A549 (cell line): ENCODE results near the gene XDH. TPM values are rescaled to one million over a fixed set of nuclear protein-coding genes. Genes with fewer than 3 reads are reported as not detected.

Experiments used
- CBX2 ChIP-seq: fragments of 200-600 bp; sonication (generic); IDR thresholded peaks from 2 replicates; pipeline ENCODE4 v1.6.1; 2016; ENCODE audit warnings: low read depth, mild to moderate bottlenecking, borderline replicate concordance
- FOSL2 ChIP-seq, 2 experiments: fragments of 450-650 bp in 1 of 2; fragments of >200 bp in 1 of 2; sonication (Bioruptor Twin) in 1 of 2; formaldehyde crosslinking; IDR thresholded peaks; 2 replicates each; pipeline versions ENCODE4 v1.5.0 to v1.6.1; 2016 to 2020; ENCODE audit warnings: mild to moderate bottlenecking in 1 of 2, moderate library complexity in 1 of 2
- HEYL ChIP-seq: fragments of 250-450 bp; sonication (Bioruptor Pico); IDR thresholded peaks from 2 replicates; pipeline ENCODE4 v1.8.0; 2021; ENCODE audit warnings: mild to moderate bottlenecking, moderate library complexity
- HOXB13 ChIP-seq: fragments of 250-450 bp; sonication (Bioruptor Pico); IDR thresholded peaks from 2 replicates; pipeline ENCODE4 v1.5.0; 2020; ENCODE audit warnings: low read depth, mild to moderate bottlenecking, moderate library complexity
- JUNB ChIP-seq: fragments of >200 bp; sonication (Bioruptor Twin); formaldehyde crosslinking; IDR thresholded peaks from 2 replicates; pipeline ENCODE4 v1.6.1; 2016
- KDM1A ChIP-seq: fragments of 200-600 bp; sonication (generic); IDR thresholded peaks from 2 replicates; pipeline ENCODE4 v1.6.1; 2016; ENCODE audit warnings: low read depth, mild to moderate bottlenecking
- KDM5A ChIP-seq: fragments of 200-600 bp; sonication (generic); IDR thresholded peaks from 2 replicates; pipeline ENCODE4 v1.6.1; 2016; ENCODE audit warnings: antibody characterized with exemption, mild to moderate bottlenecking
- MAZ ChIP-seq: fragments of 150-350 bp; IDR thresholded peaks from 2 replicates; pipeline ENCODE4 v1.6.1; 2014; ENCODE audit warnings: antibody characterized with exemption, low read depth, low read length, borderline replicate concordance
- NPAS2 ChIP-seq: fragments of 250-450 bp; sonication (Bioruptor Pico); IDR thresholded peaks from 2 replicates; pipeline ENCODE4 v1.8.0; 2022; ENCODE audit warnings: mild to moderate bottlenecking, moderate library complexity, borderline replicate concordance
- NR3C1 ChIP-seq: fragments of >200 bp; sonication (Bioruptor Twin); formaldehyde crosslinking; IDR thresholded peaks from 3 replicates; pipeline ENCODE4 v1.6.1; 2017
- PHF8 ChIP-seq: fragments of 200-600 bp; sonication (generic); IDR thresholded peaks from 2 replicates; pipeline ENCODE4 v1.6.1; 2016; ENCODE audit warnings: low read depth, mild to moderate bottlenecking, antibody characterized with exemption, moderate library complexity, borderline replicate concordance
- POLR2AphosphoS2 ChIP-seq: conservative IDR thresholded peaks from 2 replicates; pipeline ENCODE4 v1.6.1; 2012; ENCODE audit warnings: low read length, improper control_type of control experiment, inconsistent platforms
- RARB ChIP-seq: fragments of 250-450 bp; sonication (Bioruptor Pico); IDR thresholded peaks from 2 replicates; pipeline ENCODE4 v1.8.0; 2021; ENCODE audit warnings: mild to moderate bottlenecking, moderate library complexity
- RNF2 ChIP-seq: fragments of 200-600 bp; sonication (generic); IDR thresholded peaks from 2 replicates; pipeline ENCODE4 v1.6.1; 2016; ENCODE audit warnings: low read depth, mild to moderate bottlenecking, antibody characterized with exemption, moderate library complexity, borderline replicate concordance
- TP53 ChIP-seq: fragments of 250-450 bp; sonication (Bioruptor Pico); IDR thresholded peaks from 2 replicates; pipeline ENCODE4 v1.5.0; 2021; ENCODE audit warnings: mild to moderate bottlenecking, moderate library complexity
- ZC3H11A ChIP-seq: fragments of 450-650 bp; IDR thresholded peaks from 2 replicates; pipeline ENCODE4 v1.6.1; 2014; ENCODE audit warnings: antibody characterized with exemption, mild to moderate bottlenecking
- ZFP36 ChIP-seq: fragments of 450-650 bp; IDR thresholded peaks from 2 replicates; pipeline ENCODE4 v1.6.1; 2014; ENCODE audit warnings: borderline replicate concordance; ENCODE audit not compliant: partially characterized antibody
- polyA plus RNA-seq, 4 experiments: library from polyadenylated mRNA; depleted of rRNA in 3 of 4; stranded (reverse); fragments of >200 nt; fragmentation: RNase III in 1 of 4; extraction: RNeasy Plus Mini Kit Qiagen cat#74134 plus additional on column Dnase treatment in 1 of 4; gene quantifications; 2 replicates in 3 of 4; 3 replicates in 1 of 4; pipeline ENCODE4 v1.2.3, GENCODE V29; 2011 to 2017
- TF ChIP-seq, protein P1 (sequence below): fragments of 450-650 bp; IDR thresholded peaks from 2 replicates; pipeline ENCODE4 v1.6.1; 2014; ENCODE audit warnings: antibody characterized with exemption
- TF ChIP-seq, protein P2 (sequence below): fragments of >200 bp; sonication (Bioruptor Twin); formaldehyde crosslinking; IDR thresholded peaks from 3 replicates; pipeline ENCODE4 v1.5.1; 2016
- TF ChIP-seq, protein P3 (sequence below): IDR thresholded peaks from 2 replicates; pipeline ENCODE4 v1.6.1; 2012; ENCODE audit warnings: low read depth, borderline replicate concordance
- TF ChIP-seq, protein P4 (sequence below): IDR thresholded peaks from 2 replicates; pipeline ENCODE4 v1.6.1; 2012
- TF ChIP-seq, protein P5 (sequence below): IDR thresholded peaks from 2 replicates; pipeline ENCODE4 v1.6.1; 2012
- TF ChIP-seq, protein P6 (sequence below): fragments of >200 bp; sonication (Bioruptor Twin); formaldehyde crosslinking; IDR thresholded peaks from 3 replicates; pipeline ENCODE4 v1.6.1; 2016
- TF ChIP-seq, protein P7 (sequence below): fragments of 250-450 bp; sonication (Bioruptor Pico); IDR thresholded peaks from 2 replicates; pipeline ENCODE4 v1.5.0; 2020; ENCODE audit warnings: low read depth, mild to moderate bottlenecking, moderate library complexity

Gene XDH
- polyA plus RNA-seq, 2 of the 4 experiments (the other 2 are of a cell fraction), result 0.71 to 1.1 TPM

DNA sequence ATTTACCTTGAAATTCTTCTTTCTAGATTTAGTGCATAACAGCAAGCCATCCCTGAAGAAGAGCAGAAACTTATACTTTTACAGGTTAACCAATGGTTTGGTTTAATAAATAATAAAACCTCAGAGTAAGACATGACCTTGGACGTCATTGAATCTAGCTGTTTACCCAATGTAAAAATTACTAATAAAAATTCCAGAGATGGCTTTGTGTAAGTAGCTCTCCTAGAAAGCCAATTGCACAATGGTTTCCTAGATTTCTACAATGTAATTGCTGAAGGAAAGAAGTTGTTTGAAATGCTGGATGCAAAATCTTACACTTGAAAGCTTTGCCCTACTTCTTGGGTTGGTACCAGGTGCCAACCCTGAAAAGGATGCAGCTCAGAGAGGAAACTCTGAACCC lies 1.5 kb downstream of the XDH start (continued):
- no peak for TF ChIP-seq ZFP36
- no peak for TF ChIP-seq KDM1A
- TF ChIP-seq, protein P1, sequence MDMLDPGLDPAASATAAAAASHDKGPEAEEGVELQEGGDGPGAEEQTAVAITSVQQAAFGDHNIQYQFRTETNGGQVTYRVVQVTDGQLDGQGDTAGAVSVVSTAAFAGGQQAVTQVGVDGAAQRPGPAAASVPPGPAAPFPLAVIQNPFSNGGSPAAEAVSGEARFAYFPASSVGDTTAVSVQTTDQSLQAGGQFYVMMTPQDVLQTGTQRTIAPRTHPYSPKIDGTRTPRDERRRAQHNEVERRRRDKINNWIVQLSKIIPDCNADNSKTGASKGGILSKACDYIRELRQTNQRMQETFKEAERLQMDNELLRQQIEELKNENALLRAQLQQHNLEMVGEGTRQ, result no peak
- no peak for TF ChIP-seq PHF8
- TF ChIP-seq, protein P2, sequence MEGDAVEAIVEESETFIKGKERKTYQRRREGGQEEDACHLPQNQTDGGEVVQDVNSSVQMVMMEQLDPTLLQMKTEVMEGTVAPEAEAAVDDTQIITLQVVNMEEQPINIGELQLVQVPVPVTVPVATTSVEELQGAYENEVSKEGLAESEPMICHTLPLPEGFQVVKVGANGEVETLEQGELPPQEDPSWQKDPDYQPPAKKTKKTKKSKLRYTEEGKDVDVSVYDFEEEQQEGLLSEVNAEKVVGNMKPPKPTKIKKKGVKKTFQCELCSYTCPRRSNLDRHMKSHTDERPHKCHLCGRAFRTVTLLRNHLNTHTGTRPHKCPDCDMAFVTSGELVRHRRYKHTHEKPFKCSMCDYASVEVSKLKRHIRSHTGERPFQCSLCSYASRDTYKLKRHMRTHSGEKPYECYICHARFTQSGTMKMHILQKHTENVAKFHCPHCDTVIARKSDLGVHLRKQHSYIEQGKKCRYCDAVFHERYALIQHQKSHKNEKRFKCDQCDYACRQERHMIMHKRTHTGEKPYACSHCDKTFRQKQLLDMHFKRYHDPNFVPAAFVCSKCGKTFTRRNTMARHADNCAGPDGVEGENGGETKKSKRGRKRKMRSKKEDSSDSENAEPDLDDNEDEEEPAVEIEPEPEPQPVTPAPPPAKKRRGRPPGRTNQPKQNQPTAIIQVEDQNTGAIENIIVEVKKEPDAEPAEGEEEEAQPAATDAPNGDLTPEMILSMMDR, result no peak
- TF ChIP-seq CBX2, result no peak
- TF ChIP-seq MAZ, result no peak
- TF ChIP-seq, protein P3, sequence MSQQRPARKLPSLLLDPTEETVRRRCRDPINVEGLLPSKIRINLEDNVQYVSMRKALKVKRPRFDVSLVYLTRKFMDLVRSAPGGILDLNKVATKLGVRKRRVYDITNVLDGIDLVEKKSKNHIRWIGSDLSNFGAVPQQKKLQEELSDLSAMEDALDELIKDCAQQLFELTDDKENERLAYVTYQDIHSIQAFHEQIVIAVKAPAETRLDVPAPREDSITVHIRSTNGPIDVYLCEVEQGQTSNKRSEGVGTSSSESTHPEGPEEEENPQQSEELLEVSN, result no peak
- no peak for TF ChIP-seq KDM5A
- TF ChIP-seq HEYL (CRISPR knock-in tag), result no peak
- TF ChIP-seq JUNB, result peak; percentile 88
- TF ChIP-seq RNF2, result no peak
- TF ChIP-seq, protein P4, sequence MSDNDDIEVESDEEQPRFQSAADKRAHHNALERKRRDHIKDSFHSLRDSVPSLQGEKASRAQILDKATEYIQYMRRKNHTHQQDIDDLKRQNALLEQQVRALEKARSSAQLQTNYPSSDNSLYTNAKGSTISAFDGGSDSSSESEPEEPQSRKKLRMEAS, result no peak; the same call in 1 of the 2 replicates
- TF ChIP-seq, protein P5, sequence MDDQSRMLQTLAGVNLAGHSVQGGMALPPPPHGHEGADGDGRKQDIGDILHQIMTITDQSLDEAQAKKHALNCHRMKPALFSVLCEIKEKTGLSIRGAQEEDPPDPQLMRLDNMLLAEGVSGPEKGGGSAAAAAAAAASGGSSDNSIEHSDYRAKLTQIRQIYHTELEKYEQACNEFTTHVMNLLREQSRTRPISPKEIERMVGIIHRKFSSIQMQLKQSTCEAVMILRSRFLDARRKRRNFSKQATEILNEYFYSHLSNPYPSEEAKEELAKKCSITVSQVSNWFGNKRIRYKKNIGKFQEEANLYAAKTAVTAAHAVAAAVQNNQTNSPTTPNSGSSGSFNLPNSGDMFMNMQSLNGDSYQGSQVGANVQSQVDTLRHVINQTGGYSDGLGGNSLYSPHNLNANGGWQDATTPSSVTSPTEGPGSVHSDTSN, result no peak
- no peak for TF ChIP-seq HOXB13 (CRISPR knock-in tag)
- no peak for TF ChIP-seq ZC3H11A
- TF ChIP-seq, protein P6, sequence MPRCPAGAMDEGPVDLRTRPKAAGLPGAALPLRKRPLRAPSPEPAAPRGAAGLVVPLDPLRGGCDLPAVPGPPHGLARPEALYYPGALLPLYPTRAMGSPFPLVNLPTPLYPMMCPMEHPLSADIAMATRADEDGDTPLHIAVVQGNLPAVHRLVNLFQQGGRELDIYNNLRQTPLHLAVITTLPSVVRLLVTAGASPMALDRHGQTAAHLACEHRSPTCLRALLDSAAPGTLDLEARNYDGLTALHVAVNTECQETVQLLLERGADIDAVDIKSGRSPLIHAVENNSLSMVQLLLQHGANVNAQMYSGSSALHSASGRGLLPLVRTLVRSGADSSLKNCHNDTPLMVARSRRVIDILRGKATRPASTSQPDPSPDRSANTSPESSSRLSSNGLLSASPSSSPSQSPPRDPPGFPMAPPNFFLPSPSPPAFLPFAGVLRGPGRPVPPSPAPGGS, result peak; percentile 87; the same call in 2 of the 3 replicates
- TF ChIP-seq POLR2AphosphoS2, result no peak
- TF ChIP-seq FOSL2 (IDR thresholded peaks at IDR 0.05), result peak; percentile 53; the same call in 1 of the 2 replicates
- peak; percentile 43 for TF ChIP-seq FOSL2 (CRISPR knock-in tag; IDR thresholded peaks at IDR 0.05)
- TF ChIP-seq, protein P7, sequence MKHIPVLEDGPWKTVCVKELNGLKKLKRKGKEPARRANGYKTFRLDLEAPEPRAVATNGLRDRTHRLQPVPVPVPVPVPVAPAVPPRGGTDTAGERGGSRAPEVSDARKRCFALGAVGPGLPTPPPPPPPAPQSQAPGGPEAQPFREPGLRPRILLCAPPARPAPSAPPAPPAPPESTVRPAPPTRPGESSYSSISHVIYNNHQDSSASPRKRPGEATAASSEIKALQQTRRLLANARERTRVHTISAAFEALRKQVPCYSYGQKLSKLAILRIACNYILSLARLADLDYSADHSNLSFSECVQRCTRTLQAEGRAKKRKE, result no peak
- no peak for TF ChIP-seq TP53 (CRISPR knock-in tag)
- TF ChIP-seq NPAS2 (CRISPR knock-in tag), result no peak
- TF ChIP-seq RARB (CRISPR knock-in tag), result no peak
- no peak for TF ChIP-seq NR3C1
